Measurements from ENCODE around the gene TDP1.
"Not testable (repeated sequence)": the region's sequence is repeated elsewhere in the genome, so short reads cannot be mapped to it uniquely, and the experiment has no call there.

TDP1 gene

GRCh38 chr14:89992273-89992672 is 36.5 kb downstream of the TDP1 start:
- no peak for DNase-seq

DNA sequence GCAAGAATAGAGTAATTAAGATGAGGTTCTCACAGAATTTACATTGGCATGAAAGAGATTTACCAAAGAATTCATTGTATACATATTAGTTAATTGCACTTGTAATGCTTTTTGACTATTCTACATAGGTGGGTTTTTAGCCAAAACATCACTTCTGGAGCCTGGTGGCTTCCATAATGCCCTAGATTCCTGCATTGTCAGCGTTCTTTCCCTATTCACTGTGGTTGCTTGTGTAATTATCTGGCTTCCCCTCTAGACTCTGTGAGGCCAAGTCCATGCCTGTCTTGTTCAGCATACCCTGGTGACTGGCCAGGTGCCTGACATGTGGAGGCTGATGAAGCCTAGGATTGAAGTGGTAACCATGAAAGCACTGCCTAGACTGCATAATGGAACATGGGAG is 41.2 kb downstream of the TDP1 start:
- no peak for DNase-seq

DNA sequence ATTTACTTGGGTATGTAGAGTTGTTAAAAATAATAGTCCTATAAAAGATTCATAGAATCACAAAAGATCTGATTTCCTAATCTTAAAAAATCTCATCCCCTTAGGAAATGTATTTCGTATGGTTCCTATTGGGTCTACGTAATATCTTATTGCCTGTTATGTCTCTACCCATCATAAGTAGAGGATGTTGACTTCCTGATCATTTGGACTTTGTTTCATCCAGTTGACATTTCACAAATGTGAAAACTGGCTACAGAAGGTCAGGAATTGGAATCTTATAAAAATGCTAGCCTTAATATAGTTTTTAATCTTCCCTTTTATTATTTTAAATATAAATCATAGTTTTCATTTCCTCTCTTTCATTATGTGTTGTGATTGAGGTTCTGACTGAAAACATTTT is 45.2 kb downstream of the TDP1 start:
- DNase-seq, result no peak

- DNase-seq, result no peak
These were observed 48.0 kb downstream of the TDP1 start for GRCh38 chr14:90003526-90004307.

- DNase-seq, result no peak
These were observed 49.7 kb downstream of the TDP1 start for GRCh38 chr14:90005441-90005840.

DNA sequence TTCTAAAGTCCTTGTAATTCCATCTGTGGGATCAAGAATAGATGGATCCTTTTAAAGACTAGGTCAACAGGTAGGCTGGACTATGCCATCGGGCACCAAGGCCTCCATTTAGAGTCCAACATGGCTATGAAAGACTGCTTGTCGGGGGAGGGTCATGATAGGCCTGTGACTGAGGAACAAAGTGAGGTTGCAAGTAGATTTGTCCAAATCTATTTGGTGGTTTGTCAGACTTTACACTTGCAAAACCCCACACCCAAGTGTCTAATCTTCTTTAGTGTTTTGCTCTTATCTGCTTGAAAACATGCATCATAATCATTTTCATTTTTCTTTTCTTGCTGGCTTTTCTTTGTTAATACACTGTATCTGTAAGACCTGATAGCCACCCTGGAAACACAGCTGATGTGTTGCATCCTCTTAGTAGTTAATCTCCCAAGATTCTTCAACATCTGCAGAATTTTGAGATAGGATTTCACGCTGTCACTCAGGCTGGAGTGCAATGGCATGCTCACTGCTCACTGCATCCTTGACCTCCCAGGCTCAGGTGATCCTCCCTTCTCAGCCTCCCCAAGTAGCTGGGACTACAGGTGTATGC is 50.3 kb downstream of the TDP1 start:
- no peak for DNase-seq

GRCh38 chr14:90017371-90017770 is 61.6 kb downstream of the TDP1 start:
- DNase-seq, result no peak

GRCh38 chr14:90019824-90020523 is 64.2 kb downstream of the TDP1 start:
- DNase-seq, result no peak

DNA sequence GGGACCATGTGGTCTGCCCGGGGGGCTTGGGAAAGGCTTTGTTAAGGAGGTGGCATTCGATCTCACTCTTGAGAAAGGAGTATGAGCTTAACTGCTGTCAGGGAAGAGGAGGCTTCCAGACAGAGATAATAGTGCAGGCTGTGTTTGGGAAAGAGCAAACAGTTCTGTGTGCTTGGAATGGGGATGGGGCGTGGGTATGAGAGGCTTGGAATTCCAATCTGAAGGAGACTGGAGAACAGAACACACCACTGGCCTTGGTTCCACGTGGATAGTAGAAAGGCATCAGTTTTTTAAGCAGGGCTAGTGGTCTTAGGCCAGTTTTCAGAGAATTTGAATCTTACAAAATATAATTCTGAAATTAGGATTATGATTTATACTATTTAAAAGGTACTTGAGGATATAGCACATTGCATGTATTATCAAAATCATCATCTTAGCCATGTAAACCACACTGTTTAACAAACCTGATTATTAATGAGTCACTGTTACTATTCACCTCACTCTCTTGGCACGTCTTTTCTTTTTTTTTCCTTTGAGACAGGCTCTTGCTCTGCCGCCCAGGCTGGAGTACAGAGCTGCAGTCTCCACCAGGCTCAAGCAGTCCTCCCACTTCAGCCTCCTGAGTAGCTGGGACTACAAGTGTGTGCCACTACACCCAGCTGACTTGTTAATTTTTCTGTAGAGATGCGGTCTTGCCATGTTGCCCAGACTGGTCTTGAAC is 67.6 kb downstream of the TDP1 start:
- DNase-seq, result no peak

DNA sequence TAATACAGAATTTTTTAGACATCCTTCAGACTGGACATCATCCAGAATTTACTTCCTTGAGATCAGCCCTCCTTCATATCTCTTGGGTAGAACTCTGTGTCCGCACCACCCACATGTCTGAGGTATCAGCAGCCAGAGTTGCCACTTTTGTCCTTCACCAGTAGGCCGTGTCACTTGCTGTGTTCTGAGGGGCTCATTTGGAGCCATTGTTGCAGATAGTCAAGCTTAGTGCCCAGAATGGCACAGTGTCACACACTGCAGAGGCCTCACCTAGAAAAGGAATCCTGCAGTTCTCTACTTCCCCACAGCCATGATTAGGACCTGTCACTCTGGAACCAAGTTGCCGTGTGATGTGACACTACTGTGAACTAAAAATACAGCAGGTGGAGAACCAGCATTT is 69.2 kb downstream of the TDP1 start:
- no peak for DNase-seq

GRCh38 chr14:90026608-90027007 is 70.9 kb downstream of the TDP1 start:
- not testable (repeated sequence) for DNase-seq

- DNase-seq, result no peak
These were observed 72.1 kb downstream of the TDP1 start for GRCh38 chr14:90027842-90028241.

DNA sequence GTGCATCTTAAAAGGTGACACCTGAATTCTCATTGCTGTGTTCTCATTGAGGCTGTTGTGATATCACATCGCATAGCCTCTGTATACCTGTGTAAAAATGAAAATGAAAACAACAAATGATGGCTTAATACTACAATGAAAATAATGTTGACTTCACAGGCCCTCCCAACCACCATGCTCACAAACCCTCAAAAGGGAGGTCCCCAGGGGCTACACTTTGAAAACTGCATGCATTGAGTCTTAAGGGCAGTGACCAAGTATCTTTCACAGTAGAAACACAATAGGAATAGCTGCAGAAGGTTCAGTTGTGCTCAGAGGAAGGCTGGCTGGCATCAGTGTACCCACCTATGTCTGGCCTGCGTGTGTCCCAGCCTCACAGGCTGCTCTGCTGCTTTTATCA is 78.4 kb downstream of the TDP1 start:
- no peak for DNase-seq

- no peak for DNase-seq
These were observed 79.3 kb downstream of the TDP1 start for GRCh38 chr14:90034835-90035525.

DNA sequence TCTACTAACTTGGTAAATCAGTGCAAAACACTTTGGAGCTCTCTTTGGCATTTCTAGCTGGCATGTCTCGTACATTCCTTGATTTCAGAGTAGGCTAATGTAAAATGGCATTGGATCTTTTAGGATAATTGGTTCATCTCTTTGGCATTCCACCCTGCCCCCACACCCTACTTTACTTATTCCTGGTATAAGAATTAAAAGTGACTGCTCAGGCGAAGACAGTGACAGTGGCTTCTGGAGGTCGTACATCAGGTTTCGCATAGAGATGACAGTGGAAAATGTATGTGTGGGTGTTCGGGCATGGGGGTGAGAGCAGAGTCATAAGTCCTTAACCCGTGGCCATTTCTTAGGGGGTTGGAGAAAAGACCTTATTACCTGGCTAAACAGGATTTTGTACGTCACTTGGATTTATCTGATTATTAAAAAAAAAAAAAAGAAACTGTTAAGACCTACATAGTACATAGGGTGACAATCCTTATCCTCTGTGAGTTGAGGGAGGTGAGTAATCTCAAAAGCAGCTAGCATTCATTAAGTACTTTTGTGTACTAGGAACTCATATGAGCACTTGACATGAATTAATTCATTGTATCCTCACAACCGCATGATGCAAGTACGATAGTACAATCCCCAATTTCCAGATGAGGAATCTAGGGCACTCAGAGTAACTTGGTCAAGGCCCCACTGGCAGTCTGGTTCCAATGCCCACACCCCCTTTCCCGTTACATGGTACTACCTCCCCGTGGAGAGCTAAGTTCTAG is 83.7 kb downstream of the TDP1 start:
- DNase-seq, result no peak

- no peak for DNase-seq
These were observed 84.7 kb downstream of the TDP1 start for GRCh38 chr14:90040411-90040810.

DNA sequence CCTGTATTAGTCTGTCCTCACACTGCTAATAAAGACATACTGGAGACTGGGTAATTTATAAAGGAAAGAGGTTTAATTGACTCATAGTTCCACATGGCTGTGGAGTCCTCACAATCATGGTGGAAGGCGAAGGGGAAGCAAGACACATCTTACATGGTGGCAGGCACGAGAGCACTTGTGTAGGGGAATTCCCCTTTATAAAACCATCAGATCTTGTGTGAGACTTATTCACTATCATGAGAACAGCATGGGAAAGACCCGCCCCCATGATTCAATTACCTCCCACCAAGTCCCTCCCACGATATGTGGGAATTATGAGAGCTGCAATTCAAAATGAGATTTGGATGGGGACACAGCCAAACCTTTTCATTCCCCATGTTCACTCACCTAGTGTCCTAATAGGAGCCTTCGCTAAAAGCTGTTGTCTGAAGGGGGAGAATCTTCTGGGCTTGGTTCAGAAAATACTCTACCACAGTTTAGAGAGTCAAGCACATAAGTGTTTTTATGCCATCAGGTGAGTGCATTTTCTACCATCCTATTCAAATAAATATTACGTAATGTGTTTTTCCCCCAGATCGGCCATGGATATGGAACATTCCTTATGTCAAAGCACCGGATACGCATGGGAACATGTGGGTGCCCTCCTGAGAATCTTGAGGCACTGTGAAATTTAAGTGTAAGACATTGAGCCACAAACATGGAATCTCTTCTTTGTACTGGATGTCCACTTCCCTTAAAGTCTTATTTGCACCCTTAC is 86.9 kb downstream of the TDP1 start:
- DNase-seq, result no peak

DNA sequence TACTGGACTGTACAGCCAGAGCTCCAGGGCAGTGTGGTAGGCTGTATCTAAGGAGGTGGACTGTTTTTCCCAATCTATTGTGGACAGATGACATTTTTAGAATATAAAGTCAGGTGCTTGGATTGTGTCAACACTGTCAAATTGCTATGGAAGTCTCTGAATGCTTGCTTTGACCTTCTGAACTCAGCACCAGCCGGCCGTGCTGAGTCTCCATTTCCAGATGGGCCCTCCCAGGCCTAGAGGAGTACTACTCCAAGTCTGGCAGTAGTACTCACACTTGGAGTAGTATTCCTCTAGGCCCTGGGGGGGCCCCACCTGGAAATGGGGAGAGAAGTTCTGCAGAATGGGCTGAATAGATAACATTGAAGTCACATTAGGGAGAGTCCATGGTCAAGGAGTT is 89.9 kb downstream of the TDP1 start:
- DNase-seq, result no peak

DNA sequence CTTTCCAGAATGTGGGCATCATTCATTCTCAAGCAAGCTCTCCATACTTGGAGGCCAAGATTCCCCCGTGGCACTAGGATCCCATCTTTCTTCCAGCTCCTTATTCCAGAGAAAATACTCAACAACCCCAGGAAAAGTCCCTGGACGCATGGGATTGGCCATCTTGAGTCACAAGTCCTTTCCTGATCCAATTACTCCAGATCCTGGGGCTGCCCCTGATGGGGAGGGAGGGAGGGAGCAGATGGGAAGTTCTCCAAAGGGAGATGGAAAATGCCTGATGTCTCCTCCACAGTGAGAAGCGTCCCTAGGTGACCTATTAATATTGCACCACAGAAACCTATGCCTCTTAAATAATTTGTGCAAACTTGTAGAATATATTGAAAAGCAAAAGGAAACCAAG is 93.7 kb downstream of the TDP1 start:
- no peak for DNase-seq

- DNase-seq, result no peak
These were observed 94.5 kb downstream of the TDP1 start for GRCh38 chr14:90050271-90050670.

- no peak for DNase-seq
These were observed 97.3 kb downstream of the TDP1 start for GRCh38 chr14:90053044-90053443.

Data from NCI-H1092 treated with DMSO at 0.1 percent for 48 hours (cell line).